ENCODE measurements around the gene SIRT2.
A peak's percentile ranks its signal among the peaks of the same experiment; 100 is the strongest.
"Not testable (repeated sequence)": the region's sequence is repeated elsewhere in the genome, so short reads cannot be mapped to it uniquely, and the experiment has no call there.

Gene SIRT2

DNA sequence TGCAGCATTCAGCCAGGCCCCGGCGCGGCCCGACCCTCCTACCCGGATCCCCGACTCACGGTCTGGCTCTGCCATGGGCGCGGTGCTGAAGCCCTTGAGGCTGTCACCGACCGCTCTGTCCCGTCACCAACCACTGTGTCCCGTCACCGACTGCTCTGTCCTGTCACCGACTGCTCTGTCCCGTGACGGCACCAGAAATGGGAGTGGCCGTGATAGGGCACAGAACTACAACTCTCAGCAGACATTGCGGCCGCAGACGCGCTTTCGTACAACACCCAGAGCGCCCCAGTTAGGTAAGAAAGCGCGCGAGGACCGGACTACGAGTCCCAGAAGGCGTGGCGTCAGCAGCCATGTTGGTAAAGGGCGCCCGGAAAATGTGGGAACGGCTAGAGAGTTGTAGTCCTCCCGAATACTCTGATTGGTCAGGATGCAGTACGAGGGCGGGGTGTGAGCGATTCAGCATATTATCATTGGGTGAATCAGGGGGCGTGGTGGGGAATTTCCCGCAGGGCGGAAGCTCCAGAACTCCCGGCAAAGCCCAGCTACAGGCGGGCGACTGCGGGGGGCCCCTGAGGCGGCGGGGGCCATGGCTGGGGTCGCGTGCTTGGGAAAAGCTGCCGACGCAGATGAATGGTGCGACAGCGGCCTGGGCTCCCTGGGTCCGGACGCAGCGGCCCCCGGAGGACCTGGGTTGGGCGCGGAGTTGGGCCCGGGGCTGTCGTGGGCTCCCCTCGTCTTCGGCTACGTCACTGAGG lies at the start of gene SIRT2, which contains the start of gene NFKBIB:
Gene SIRT2 (minus strand): TSS at position 172 of the 755 bp plus-strand sequence. CDS start 97 bp downstream, at position 75.
Gene NFKBIB (plus strand): TSS at position 523 of the 755 bp plus-strand sequence. CDS start 64 bp downstream, at position 587.
- peak; percentile 97 for DNase-seq

DNA sequence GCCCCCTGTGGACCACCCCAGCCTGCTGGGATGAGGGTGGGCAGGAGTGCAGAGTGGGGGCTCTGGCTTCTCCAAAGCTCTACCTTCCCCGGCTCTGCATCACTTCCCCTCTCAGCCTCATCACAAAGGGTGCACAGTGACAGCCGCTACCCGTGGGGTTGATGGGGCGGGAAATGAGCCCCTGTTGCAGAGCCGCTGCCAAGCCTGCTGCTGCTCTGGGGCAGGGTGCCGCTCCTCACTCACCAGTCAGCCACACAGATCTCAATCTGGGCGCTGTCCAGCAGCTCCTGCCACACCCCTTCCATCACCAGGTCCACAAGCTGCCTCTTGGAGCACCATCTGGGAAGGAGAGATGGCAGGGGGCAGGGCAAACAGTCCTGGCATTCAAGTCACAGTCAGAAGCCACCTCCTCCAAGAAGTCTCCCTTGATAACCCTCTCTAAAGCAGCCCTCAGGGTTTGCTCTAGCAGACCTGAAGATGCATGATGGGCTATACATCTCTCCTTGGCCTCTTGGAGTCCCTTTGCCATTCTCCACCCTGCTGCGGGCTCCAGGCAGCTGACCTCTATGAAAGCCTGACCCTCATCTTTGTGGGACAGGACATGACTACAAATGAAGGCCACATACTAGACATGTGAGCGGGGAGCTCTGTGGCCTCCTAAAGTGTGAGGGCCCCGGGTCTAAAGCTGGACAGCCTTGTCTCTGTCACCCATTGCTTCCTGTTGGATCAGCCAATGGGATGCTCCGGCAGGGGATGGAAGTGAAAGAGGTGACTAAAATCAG lies 47.0 kb upstream of the SIRT2 start:
- no peak for DNase-seq

GRCh38 chr19:38945562-38946228 lies 46.3 kb upstream of the SIRT2 start:
- no peak for DNase-seq

GRCh38 chr19:38944981-38945506 lies 45.6 kb upstream of the SIRT2 start:
- DNase-seq = peak; percentile 5

DNA sequence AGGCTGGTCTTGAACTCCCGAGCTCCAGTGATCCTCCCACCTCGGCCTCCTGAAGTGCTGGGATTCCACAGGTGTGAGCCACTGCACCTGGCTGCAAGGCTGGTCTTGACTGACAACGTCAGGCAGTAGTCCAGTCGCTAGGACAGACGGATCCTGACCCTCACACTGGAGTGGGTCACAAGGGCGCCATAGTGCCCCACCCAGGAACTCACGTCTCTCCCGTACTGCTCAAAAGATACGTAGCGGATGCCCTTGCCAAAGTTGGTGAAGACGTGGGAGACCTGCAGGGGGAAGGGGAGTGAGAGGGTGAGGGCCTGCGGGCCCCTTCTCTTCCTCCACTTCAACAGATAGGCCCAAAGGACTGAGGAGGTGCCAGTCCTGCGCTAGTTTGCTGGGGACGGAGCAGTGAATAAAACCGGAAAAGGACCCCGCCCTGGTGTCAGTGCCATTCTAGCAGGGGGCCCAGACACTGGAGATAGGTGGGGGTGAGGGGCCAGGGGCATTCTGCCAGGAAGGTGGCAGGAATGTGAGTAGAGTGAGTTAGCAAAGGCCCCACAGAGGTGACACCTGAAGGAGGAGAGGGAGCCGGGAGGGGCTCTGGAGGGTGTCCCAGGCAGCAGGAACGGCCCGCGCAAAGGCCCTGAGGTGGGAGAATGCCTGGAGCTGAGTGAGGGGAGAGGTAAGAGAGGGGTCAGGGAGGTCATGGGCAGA lies 43.2 kb upstream of the SIRT2 start:
- DNase-seq = no peak

- no peak for DNase-seq
Observed at GRCh38 chr19:38941979-38942378, 42.6 kb upstream of the SIRT2 start.

DNA sequence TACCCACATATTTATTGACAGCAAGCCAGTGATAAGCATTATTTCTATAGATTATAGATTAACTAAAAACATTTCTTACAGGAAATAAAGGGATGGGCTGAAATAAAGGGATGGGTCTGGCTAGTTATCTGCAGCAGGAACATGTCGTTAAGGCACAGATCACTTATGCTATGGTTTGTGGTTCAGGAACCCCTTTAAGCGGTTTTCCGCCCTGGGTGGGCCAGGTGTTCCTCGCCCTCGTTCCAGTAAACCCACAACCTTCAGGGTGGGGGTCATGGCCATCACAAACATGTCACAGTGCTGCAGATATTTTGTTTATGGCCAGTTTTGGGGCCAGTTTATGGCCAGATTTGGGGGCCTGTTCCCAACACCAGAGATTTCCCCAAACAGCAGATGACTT lies 42.0 kb upstream of the SIRT2 start:
- DNase-seq = not testable (repeated sequence)

GRCh38 chr19:38939957-38940356 lies 40.5 kb upstream of the SIRT2 start:
- no peak for DNase-seq

- no peak for DNase-seq
Observed at GRCh38 chr19:38933544-38933943, 34.1 kb upstream of the SIRT2 start.

- no peak for DNase-seq
Observed at GRCh38 chr19:38932425-38933179, 33.2 kb upstream of the SIRT2 start.

DNA sequence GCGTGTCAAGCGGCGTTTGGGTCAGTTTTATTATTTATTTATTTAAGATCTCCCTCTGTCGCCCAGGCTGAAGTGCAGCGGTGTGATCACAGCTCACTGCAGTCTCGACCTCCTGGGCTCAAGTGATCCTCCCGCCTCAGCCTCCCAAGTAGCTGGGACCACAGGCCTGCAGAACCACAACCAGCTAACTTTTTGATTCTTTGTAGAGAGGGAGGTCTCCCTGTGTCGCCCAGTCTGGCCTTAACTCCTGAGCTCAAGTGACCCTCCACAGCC lies 32.0 kb upstream of the SIRT2 start:
- no peak for DNase-seq

- DNase-seq = peak; percentile 97
Observed at GRCh38 chr19:38930776-38931520, 31.5 kb upstream of the SIRT2 start, which contains the start of gene MRPS12. Gene MRPS12, plus strand, starts transcription at chr19:38930944. Its CDS starts 351 bp downstream, at chr19:38931295.

- peak; percentile 81 for DNase-seq
Observed at GRCh38 chr19:38929929-38930775, 30.7 kb upstream of the SIRT2 start, which contains the start of gene SARS2. Gene SARS2, minus strand, starts transcription at chr19:38930763. Its CDS starts 27 bp downstream, at chr19:38930736.

DNA sequence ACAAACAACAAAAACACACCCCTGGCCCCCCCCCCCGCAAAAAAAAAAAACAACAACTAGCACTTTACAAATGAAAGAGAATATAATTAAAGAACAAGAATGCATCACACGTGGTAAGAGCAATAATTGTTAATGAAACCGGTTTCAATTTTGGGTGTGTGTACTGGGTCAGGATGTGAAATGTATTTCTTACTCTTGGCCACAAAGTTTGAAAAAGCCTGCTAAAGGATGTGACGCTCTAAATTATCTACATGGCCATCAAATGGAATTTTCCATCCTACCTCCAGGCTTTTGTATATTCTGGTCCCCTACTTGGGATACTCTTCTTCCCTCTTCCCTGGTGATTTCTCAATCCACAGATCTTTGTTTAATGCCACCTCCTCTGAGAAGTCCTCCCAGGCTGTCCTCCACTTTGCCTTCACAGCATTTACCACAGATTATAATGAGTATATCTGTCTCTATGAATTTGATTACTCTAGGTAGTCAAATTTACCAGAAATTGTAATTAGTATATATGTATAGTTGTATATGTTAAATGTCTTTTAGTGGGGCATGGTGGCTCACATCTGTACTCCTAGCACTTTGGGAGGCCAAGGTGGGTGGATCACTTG lies 29.1 kb upstream of the SIRT2 start:
- no peak for DNase-seq

GRCh38 chr19:38924388-38924787 lies 25.0 kb upstream of the SIRT2 start:
- no peak for DNase-seq

DNA sequence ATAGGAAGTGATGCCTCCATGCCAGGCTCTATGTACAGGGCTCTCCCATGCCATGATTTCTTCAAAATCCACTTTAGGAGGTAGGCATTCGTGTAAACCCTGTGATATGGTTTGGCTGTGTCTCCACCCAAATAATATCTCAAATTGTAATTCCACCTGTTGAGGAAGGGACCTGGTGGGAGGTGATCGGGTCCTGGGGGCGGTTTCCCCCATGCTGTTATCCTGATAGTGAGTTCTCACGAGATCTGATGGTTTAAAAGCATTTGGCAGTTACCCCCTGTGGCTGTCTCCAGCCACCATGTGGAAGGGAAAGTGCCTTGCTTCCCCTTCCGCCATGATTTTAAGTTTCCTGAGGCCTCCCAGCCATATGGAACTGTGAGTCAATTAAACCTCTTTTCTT lies 23.1 kb upstream of the SIRT2 start:
- no peak for DNase-seq

- no peak for DNase-seq
Observed at GRCh38 chr19:38921420-38922274, 22.2 kb upstream of the SIRT2 start.

DNA sequence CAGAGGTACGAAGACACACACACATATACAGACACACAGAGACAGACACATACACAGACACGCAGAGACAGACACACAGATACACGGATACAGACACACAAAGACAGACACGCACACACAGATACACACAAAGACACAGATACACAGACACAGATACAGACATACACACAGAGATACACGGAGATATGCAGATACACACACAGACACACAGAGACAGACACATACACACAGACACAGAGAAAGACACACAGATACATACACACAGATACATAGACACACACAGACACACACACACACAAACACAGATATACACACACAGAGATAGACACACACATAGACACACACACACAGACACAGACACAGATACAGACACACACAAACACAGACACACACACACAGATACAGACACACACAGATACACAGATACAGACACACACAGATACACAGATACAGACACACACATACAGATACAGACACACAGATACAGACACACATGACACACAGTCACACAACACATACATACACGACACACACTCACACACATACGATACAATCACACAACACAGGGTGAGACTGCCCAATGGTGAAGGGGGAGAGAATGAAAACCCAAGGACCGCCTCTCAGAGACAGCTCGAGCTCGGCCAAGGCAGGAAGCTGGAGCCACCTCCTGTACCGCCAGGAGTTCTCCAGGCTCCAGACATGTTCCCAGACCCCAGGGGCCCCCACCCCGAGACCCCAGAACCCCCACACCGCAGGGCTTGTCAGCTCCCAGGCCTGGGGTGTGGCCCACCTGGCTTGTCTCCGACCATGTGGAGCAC lies 21.4 kb upstream of the SIRT2 start:
- DNase-seq = no peak

Data from NCI-H1092 (cell line).